ENCODE results near the gene ARRDC4.

Gene ARRDC4

GRCh38 chr15:98000249-98001203, 40.0 kb downstream of the ARRDC4 start:
- DNase-seq, result no peak

DNA sequence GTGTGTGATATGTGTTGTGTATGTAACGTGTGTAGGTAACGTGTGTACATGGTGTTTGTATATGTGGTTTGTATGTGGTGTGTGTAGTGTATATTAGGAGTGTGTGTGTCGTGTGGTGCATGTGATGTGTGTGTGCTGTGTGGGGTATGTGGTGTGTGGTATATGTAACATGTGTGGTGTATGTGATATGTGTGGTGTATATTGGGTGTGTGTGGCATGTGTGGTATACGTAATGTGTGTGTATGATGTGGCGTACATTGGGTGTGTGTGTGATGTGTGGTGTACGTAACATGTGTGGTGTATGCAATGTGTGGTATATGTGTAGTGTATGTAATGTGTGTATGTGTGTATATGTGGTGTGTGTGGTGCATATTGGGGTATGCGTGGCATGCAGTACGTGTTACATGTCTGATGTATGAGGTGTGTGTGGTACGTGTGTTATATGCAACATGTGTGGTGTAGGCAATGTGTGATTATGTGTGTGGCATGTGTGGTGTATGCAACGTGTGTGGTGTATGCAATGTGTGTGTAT, 41.2 kb downstream of the ARRDC4 start:
- no peak for DNase-seq

- DNase-seq, result no peak
Observed at GRCh38 chr15:98002419-98002818, 41.9 kb downstream of the ARRDC4 start.

- no peak for DNase-seq
Observed at GRCh38 chr15:98002866-98003265, 42.4 kb downstream of the ARRDC4 start.

- no peak for DNase-seq
Observed at GRCh38 chr15:98003518-98003917, 43.0 kb downstream of the ARRDC4 start.

DNA sequence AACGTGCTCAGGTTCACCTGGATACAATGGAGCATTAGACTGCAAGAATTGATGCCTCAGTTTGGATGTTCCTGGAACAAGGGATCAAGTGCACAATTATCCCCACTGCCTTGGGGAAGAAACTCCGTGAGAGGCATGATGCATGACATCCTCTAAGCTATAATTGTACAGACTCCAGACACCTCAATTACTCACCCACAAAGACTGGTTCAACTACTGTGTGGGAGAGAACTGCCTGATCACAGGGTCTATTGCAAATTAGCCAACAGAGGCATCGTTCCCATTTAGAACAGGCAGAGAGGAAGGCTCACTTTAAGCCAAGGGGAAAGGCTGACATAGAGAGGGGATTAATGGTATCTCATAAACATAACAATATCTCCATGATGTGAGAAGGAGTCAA, 43.5 kb downstream of the ARRDC4 start:
- DNase-seq, result no peak

DNA sequence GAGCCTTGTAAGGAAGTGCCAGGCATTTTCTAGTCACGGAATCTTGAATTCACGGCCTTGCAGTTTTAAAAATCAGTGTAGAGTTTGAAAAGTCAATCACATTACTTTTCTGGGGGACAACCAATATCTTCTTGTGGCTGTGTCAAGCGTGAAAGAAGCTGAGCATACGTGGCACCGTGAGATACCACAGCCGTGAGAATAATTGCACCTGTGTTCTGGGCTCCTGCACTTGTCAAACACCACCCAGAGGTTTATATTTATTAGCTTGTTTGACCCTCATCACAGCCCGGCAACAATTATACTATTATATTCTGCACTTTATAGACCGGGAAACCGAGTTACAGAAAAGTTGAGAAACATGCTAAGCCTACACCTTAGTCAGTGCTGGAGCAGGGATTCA, 45.2 kb downstream of the ARRDC4 start:
- no peak for DNase-seq

DNA sequence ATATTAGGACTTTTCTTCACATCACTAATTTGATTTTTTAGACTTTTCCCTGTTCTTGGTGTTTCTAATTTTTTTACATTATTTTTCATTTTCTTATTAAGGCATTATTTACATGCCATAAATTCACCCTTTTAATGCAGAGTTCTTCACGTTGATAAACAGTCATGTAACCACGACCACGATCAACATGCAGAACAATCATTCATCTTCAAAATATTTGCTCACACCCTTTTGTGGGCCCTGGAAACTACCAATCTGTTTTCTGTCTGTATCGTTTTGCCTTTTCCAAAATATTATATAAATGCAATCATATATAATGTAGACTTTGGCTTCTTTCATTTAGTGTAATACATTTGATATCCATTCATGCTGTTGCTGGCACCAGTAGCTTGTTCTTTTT, 48.7 kb downstream of the ARRDC4 start:
- DNase-seq, result no peak

- DNase-seq, result no peak
Observed at GRCh38 chr15:98009971-98010370, 49.5 kb downstream of the ARRDC4 start.

DNA sequence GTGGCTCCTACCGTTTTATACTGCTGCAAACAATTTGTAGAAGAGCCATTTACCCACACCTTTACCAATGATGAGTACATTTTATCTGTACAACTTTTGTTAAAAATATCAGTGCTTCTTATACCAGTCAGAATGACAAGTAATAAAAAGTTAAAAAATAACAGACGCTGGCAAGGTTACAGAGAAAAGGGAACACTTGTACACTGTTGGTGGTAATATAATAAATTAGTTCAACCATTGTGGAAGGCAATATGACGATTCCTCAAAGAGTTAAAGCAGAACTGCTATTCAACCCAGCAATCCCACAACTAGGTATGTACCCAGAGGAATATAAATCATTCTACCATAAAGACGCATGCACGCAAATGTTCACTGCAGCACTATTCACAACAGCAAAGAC, 51.9 kb downstream of the ARRDC4 start:
- no peak for DNase-seq

- no peak for DNase-seq
Observed at GRCh38 chr15:98013631-98014030, 53.1 kb downstream of the ARRDC4 start.

GRCh38 chr15:98017150-98017964, 56.9 kb downstream of the ARRDC4 start:
- no peak for DNase-seq

GRCh38 chr15:98018761-98019351, 58.4 kb downstream of the ARRDC4 start:
- no peak for DNase-seq

Data from activated CD4-positive, alpha-beta T cell treated with anti-CD3 and anti-CD28 coated beads for 4 hours (primary cell).